ENCODE measurements around the gene TRAPPC14.
A peak's percentile ranks its signal among the peaks of the same experiment; 100 is the strongest.

The TRAPPC14 gene

GRCh38 chr7:100109521-100110163 is 48.9 kb downstream of the TRAPPC14 start:
- peak; percentile 23 for TF ChIP-seq CTCF (conservative IDR thresholded peaks at IDR 0.05; ENCODE audit: low read depth, low read length)
- DNase-seq (ENCODE audit: low read depth): no peak
- H3K4me3 ChIP-seq (ENCODE audit: low read depth, low read length): no peak overlapping the region

GRCh38 chr7:100107890-100108289 is 50.6 kb downstream of the TRAPPC14 start:
- no peak overlapping the region for H3K4me3 ChIP-seq (ENCODE audit: low read depth, low read length)
- no peak for TF ChIP-seq CTCF (conservative IDR thresholded peaks at IDR 0.05; ENCODE audit: low read depth, low read length)

GRCh38 chr7:100107125-100107737 is 51.3 kb downstream of the TRAPPC14 start:
- TF ChIP-seq CTCF (conservative IDR thresholded peaks at IDR 0.05; ENCODE audit: low read depth, low read length): no peak
- no peak for DNase-seq (ENCODE audit: low read depth)
- no peak overlapping the region for H3K4me3 ChIP-seq (ENCODE audit: low read depth, low read length)

More at GRCh38 chr7:100107890-100108289, 50.6 kb downstream of the TRAPPC14 start:
- no peak for DNase-seq (ENCODE audit: low read depth)

- DNase-seq (ENCODE audit: low read depth): no peak
- H3K4me3 ChIP-seq (ENCODE audit: low read depth, low read length): no peak overlapping the region
- no peak for TF ChIP-seq CTCF (conservative IDR thresholded peaks at IDR 0.05; ENCODE audit: low read depth, low read length)
These were observed 51.9 kb downstream of the TRAPPC14 start for GRCh38 chr7:100106633-100107032.

- no peak overlapping the region for H3K4me3 ChIP-seq (ENCODE audit: low read depth, low read length)
- no peak for TF ChIP-seq CTCF (conservative IDR thresholded peaks at IDR 0.05; ENCODE audit: low read depth, low read length)
- DNase-seq (ENCODE audit: low read depth): no peak
These were observed 53.0 kb downstream of the TRAPPC14 start for GRCh38 chr7:100105534-100105933.

All from choroid plexus epithelial cell (primary cell).